Hippocampal formation (tissue), 2 donors: Measurements from ENCODE around the gene CNDP1.

Experiments used
- DNase-seq, 2 donors: peaks; one replicate each; lab custom pipeline; 2025; lab: John Stamatoyannopoulos, UW

Gene CNDP1

GRCh38 chr18:74506448-74507084 lies 27.7 kb upstream of the CNDP1 start:
- DNase-seq, result no peak

- DNase-seq, result no peak
Observed at GRCh38 chr18:74507097-74507881, 27.0 kb upstream of the CNDP1 start.

GRCh38 chr18:74507927-74508326 lies 26.4 kb upstream of the CNDP1 start:
- no peak for DNase-seq

- no peak for DNase-seq
Observed at GRCh38 chr18:74508366-74508765, 25.9 kb upstream of the CNDP1 start.

- no peak for DNase-seq
Observed at GRCh38 chr18:74508821-74509225, 25.5 kb upstream of the CNDP1 start.

- DNase-seq, result no peak
Observed at GRCh38 chr18:74509856-74510769, 24.2 kb upstream of the CNDP1 start.

- no peak for DNase-seq
Observed at GRCh38 chr18:74510770-74511095, 23.6 kb upstream of the CNDP1 start.

GRCh38 chr18:74511823-74512222 lies 22.5 kb upstream of the CNDP1 start:
- DNase-seq, result peak in 1 of 2 donors; percentile 56

GRCh38 chr18:74512321-74513053 lies 21.8 kb upstream of the CNDP1 start:
- DNase-seq, result peak; percentile 86 to 90

- DNase-seq, result no peak
Observed at GRCh38 chr18:74513149-74513882, 21.0 kb upstream of the CNDP1 start.

- no peak for DNase-seq
Observed at GRCh38 chr18:74513883-74514205, 20.5 kb upstream of the CNDP1 start.

GRCh38 chr18:74514860-74515495 lies 19.3 kb upstream of the CNDP1 start:
- no peak for DNase-seq

- DNase-seq, result no peak
Observed at GRCh38 chr18:74515620-74516231, 18.6 kb upstream of the CNDP1 start.

GRCh38 chr18:74516271-74517235 lies 17.7 kb upstream of the CNDP1 start:
- DNase-seq, result no peak

- no peak for DNase-seq
Observed at GRCh38 chr18:74517236-74517630, 17.1 kb upstream of the CNDP1 start.

- DNase-seq, result no peak
Observed at GRCh38 chr18:74518456-74519295, 15.6 kb upstream of the CNDP1 start.

GRCh38 chr18:74519320-74520095 lies 14.8 kb upstream of the CNDP1 start:
- no peak for DNase-seq
